GM19452 (cell line): Measurements from ENCODE around the gene EIF4E1B.

Experiments used
- ATAC-seq: cut with Tn5 transposase; IDR thresholded peaks from one replicate; pipeline ENCODE4 v1.9.1; 2021; ENCODE audit not compliant: unreplicated experiment

EIF4E1B gene

GRCh38 chr5:176625966-176626875, 4.3 kb upstream of the EIF4E1B start:
- ATAC-seq: no peak

DNA sequence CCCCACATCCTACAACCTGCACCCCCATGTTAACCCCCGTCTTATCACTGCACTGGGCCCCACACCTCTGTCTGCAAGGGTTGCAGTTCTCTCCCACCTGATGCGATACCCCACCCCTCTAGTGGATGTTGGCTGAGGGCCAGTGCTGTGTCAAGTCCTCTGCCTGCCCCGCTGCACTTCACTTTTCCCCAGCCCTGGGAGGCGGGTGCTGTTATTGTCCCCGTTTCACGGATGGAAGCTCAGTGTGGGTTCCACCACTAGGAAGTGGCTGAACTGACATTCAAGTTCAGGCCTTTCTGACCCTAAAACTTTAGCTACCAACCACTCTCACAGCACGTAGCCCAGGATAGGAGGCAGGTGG, 3.6 kb upstream of the EIF4E1B start:
- no peak for ATAC-seq

GRCh38 chr5:176627582-176627981, 2.9 kb upstream of the EIF4E1B start:
- ATAC-seq: no peak

DNA sequence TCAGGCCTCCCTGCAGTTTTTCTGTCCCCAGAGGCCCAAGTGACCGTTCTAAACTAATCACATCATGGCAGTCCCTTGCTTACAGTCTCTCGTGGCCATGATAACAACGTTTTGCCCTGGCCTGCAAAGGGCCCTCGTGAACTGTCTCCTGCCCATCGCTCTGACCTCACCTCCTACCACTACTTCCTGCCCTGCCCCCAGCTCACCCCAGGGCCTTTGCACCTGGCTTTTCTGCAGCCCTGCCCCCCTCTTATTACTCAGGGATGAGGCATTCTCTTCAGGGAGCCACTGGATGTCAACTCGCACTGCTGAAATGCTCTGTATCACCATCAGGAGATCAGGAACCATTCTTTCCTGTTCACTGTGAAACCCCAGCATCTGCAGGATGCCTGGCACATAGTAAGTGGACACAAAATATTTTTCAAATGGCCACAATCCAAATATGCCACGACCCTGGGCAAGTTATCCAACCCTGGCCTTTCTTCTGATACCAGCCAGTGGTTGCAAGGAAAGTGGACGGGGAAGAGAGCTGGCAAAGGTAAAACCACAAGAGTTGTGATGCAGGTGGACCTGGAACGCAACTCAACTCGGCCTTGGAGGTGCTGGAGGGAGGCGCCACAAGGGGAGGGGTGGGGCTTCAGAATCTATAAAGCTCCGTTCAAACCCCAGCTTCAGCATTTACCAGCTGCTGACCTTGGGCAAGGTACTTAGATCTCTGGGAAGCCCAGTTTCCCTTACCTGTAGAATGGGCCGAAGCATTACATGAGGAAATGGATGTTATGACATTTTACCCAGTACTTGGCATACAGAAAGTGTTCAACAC, 1.9 kb upstream of the EIF4E1B start:
- ATAC-seq: no peak

- ATAC-seq: no peak
Measured at GRCh38 chr5:176629317-176629852, 1.1 kb upstream of the EIF4E1B start.

- ATAC-seq: no peak
Measured at GRCh38 chr5:176630681-176631222, 277 bp downstream of the EIF4E1B start.

- ATAC-seq: no peak
Measured at GRCh38 chr5:176631383-176632200, 1.1 kb downstream of the EIF4E1B start.

DNA sequence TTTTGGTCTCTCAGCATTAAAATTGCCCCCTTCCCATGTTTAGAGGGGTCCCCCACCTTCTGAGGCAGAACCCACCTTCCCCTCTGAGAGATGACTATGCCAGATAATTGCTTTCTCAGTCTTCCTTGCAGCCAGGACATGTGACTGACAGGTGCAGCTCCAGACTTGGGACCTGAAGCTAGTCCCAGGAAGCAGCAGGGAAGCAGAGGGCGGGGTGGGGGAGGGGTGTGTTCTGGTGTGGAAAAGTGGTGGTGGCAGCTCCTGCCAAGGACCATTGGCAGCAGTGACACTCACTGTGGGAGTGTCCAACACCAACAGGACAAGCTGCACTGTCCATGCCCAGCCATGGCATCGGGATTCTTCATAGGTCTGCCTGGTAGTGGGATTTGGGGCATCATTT, 2.3 kb downstream of the EIF4E1B start:
- no peak for ATAC-seq

DNA sequence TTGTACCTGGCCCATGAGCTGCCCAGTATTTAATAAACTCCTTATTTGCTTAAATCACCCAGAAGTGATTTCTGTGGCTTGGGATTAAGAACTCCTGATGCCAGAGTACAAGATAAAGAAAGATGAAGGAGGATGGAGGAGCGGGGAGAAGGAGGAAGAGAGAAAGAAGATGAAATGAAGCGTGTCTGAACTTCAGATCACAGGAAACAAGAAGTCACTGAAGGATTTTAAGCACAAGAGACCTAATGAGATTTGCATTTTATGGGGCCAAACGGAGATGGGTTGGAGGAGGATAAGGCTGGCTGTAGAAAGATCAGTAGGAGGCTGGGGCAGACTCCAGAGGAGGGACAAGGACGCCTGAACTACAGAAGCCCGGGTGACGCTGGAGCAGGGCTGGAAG, 3.1 kb downstream of the EIF4E1B start:
- ATAC-seq: no peak

DNA sequence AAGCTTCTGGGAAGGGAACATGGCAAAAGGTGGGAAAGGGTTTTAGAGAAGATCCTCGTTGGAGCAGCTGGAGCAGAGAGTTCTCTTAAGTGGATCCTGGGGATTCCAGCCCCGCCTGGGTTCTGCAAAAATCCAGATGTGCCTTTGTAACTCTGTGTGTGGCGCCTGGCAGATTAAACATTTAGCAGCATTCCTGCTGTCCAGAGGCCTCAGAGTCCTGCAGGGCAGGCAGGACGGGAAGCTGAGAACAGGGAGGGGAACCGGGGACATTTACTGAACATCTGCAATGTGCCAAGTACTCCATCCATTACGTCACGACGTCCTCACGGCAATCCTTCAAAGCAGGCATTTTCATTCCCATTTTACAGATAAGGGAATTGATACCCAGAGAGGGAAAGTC, 6.0 kb downstream of the EIF4E1B start:
- ATAC-seq: no peak

DNA sequence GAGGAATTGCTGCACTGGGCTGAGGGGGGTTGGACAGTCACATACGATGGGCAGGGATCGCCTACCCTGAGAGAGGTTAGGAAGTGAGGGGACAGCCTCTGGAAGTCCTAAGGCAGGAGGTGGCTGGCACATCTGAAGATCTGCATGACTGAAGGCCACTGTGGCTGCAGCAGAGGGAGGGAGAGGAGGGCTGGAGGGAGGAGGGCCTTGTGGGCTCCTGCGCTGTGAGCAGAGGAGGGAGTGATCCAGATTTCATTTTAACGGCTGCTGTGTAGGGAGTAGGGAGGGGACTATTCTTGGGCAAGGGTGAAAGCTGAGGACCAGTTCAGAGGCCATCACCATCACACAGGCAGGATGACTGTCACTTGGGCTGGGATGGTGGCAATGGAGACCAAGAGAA, 7.1 kb downstream of the EIF4E1B start:
- ATAC-seq: no peak

- no peak for ATAC-seq
Measured at GRCh38 chr5:176638437-176638836, 8.0 kb downstream of the EIF4E1B start.

DNA sequence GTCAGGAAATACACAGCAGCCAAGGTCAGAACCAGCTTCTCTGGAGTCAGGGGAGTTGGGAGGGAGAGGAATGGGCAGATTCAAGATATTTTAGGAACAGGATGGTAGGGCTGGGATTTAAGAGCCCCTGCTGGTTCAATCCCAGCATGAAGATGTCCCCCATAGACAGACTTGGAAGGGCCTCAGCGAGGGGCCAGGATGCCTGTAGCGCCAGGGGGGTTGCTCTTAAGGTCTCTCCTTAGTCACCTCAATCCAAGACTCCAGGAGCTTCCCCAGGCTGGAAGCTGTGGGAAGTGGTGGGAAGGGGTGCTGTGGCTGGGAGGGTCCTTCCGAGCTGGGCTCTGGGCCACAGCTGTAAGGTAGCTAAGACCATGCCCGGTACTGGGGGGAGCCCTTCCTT, 8.7 kb downstream of the EIF4E1B start:
- no peak for ATAC-seq

- no peak for ATAC-seq
Measured at GRCh38 chr5:176639981-176640380, 9.5 kb downstream of the EIF4E1B start.

GRCh38 chr5:176640616-176641015, 10.1 kb downstream of the EIF4E1B start:
- ATAC-seq: no peak

DNA sequence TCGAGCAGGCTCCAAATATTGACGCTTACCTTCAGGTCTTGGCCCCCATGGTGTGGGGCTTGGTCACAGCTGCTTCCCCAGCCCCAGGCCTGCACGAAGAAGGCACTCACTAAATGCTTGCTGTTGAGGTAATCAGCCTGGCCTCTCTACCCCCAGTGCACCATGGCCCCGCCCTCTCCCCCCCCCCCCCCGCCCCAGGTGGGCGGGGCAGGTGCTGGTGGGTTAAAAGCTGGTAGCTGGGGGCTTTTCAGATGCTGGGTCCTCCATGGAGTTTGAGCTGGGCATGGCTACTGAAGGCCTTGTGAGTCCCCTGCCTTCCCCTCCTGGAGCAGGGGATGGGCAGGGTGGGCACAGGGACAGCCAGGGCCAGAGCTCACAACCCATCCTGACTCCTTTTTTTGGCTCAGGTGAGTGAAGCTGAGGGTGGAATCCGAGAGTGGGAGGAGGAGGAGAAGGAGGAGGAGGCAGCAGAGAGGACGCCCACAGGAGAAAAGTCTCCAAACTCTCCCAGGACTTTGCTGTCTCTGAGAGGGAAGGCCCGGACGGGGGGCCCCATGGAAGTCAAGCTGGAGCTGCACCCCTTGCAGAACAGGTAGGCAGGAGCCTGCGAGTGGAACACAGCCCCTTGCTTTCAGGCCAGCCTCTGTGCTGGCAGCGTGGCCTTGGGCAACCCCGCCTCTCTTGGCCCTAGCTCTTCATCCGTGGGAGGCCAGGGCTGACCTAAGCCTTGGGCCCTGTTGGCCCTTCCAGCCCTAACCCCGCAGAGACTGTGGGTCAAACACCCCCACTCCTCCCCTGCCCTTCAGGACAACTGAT, 12.4 kb downstream of the EIF4E1B start:
- no peak for ATAC-seq

DNA sequence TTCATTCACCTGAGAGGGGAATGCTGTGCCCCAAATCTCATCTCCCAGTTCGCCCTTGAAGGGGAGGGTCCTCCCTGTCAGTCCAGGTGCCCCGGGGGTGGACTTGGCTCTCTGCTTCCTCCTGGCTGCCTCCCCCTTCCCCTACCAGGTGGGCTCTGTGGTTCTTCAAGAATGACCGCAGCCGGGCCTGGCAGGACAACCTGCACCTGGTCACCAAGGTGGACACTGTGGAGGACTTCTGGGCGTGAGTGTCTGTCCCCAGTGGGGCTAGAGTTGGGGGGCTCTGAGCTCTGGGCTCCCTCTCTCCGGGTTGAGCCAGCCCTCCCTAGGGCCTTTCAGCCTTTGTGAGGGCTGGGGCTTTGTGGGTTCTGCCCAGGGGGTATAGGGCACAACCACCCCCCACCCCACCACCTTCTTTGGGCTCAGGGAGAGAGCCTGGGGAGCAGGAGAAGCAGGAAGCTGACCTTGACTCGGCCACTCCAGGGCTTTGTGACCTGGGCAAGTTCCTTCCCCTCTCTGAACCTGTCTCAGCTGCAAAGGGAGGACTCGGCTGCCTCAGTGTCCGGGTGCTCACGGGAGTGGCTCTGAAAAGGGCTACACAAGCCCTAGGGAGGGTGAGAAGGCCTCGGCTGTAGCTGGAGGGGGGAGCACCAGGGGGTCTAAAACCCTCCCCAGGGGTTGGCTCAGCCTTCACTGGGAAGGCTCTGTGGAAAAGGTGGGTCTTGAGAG, 13.2 kb downstream of the EIF4E1B start:
- no peak for ATAC-seq

- no peak for ATAC-seq
Measured at GRCh38 chr5:176644294-176644693, 13.8 kb downstream of the EIF4E1B start.
